ENCODE results near the gene IL22RA1. TPM values are rescaled to one million over a fixed set of nuclear protein-coding genes. Genes with fewer than 3 reads are reported as not detected.

The IL22RA1 gene
- total RNA-seq, 2 experiments from 2014 or later: not detected

- CTCF ChIA-PET: interaction anchor here (3.4 kb wide), 1 partner anchor 16 kb away, joined by 13 read pairs; no protein-coding TSS in a partner anchor
- DNase-seq: no peak
- Mint-ChIP-seq H3K36me3 (ENCODE audit: low read depth) (no peaks in the 10 kb centered on the region), H3K9me3 (ENCODE audit: insufficient read depth) (peaks cover 6% of the 10 kb centered on the region), H3K4me3 (no peak overlapping the region), H3K4me1 (ENCODE audit: low read depth) (peaks cover 7% of the 10 kb centered on the region), H3K27ac (no peak overlapping the region), H3K27me3 (ENCODE audit: low read depth) (peaks cover 26% of the 10 kb centered on the region)
- no peak for ATAC-seq
- POLR2A ChIA-PET: no interaction called here
These were observed 8.6 kb downstream of the IL22RA1 start for GRCh38 chr1:24134376-24134775.

- Mint-ChIP-seq H3K27ac (no peak overlapping the region), H3K4me3 (no peak overlapping the region), H3K4me1 (ENCODE audit: low read depth) (peaks cover 1% of the 10 kb centered on the region), H3K9me3 (ENCODE audit: insufficient read depth) (peaks cover 6% of the 10 kb centered on the region), H3K36me3 (ENCODE audit: low read depth) (no peaks in the 10 kb centered on the region), H3K27me3 (ENCODE audit: low read depth) (peaks cover 27% of the 10 kb centered on the region)
- CTCF ChIA-PET: interaction anchor here (3.4 kb wide), 1 partner anchor 17 kb away, joined by 13 read pairs; no protein-coding TSS in a partner anchor
- no peak for DNase-seq
- ATAC-seq: no peak
- POLR2A ChIA-PET: no interaction called here
These were observed 9.1 kb downstream of the IL22RA1 start for GRCh38 chr1:24133819-24134218.

- no peak overlapping the region for H3K27ac Mint-ChIP-seq
- CTCF ChIA-PET: interaction anchor here (1.0 kb wide), 1 partner anchor 20 kb away, joined by 4 read pairs; no protein-coding TSS in a partner anchor
- H3K27me3 Mint-ChIP-seq (ENCODE audit: low read depth): peaks cover 22% of the 10 kb centered on the region
- no peaks in the 10 kb centered on the region for H3K4me1 Mint-ChIP-seq (ENCODE audit: low read depth)
- H3K9me3 Mint-ChIP-seq (ENCODE audit: insufficient read depth): peaks cover 6% of the 10 kb centered on the region
- POLR2A ChIA-PET: no interaction called here
- DNase-seq (no peak), ATAC-seq (no peak)
- no peaks in the 10 kb centered on the region for H3K36me3 Mint-ChIP-seq (ENCODE audit: low read depth)
- no peak overlapping the region for H3K4me3 Mint-ChIP-seq
These were observed 12.6 kb downstream of the IL22RA1 start for GRCh38 chr1:24130385-24130784.

- CTCF ChIA-PET: no interaction called here
- ATAC-seq: no peak
- Mint-ChIP-seq H3K4me3 (no peak overlapping the region), H3K27ac (no peak overlapping the region), H3K4me1 (ENCODE audit: low read depth) (no peaks in the 10 kb centered on the region), H3K9me3 (ENCODE audit: insufficient read depth) (no peaks in the 10 kb centered on the region), H3K36me3 (ENCODE audit: low read depth) (no peaks in the 10 kb centered on the region), H3K27me3 (ENCODE audit: low read depth) (peaks cover 12% of the 10 kb centered on the region)
- DNase-seq: no peak
- POLR2A ChIA-PET: interaction anchor here (0.6 kb wide), 1 partner anchor 22 kb away, joined by 3 read pairs; no protein-coding TSS in a partner anchor
These were observed 15.1 kb downstream of the IL22RA1 start for GRCh38 chr1:24127801-24128363.

DNA sequence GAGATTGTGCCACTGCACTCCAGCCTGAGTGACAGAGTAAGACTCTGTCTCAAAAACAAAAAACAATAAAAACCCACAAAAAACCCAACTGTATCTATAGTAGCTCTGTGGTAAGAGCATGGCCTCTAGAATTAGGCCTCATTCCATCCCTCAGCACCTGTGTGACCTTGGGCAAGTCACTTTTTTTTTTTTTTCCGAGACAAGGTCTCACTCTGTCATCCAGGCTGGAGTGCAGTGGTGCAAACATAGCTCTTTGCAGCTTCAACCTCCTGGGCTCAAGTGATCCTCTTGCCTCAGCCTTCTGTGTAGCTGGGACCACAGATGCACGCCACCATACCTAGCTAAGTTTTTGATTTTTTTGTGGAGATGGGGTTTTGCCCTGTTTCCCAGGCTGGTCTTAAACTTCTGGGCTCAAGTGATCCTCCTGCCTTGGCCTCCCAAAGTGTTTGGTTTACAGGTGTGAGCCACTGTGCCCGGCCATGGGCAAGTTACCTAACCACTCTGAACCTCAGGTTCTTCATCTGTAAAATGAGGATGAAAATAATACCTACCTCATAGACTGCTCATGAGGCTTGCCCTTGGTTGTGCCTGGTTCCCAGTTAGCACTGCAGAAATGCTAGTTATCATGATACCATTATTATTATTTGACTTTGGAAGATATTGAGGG, 15.7 kb downstream of the IL22RA1 start:
- H3K9me3 Mint-ChIP-seq (ENCODE audit: insufficient read depth): no peaks in the 10 kb centered on the region

GRCh38 chr1:24126672-24127023, 16.3 kb downstream of the IL22RA1 start:
- Mint-ChIP-seq H3K9me3 (ENCODE audit: insufficient read depth) (no peaks in the 10 kb centered on the region), H3K27ac (no peak overlapping the region), H3K4me1 (ENCODE audit: low read depth) (no peaks in the 10 kb centered on the region), H3K27me3 (ENCODE audit: low read depth) (peaks cover 9% of the 10 kb centered on the region), H3K36me3 (ENCODE audit: low read depth) (no peaks in the 10 kb centered on the region), H3K4me3 (no peak overlapping the region)
- ChIA-PET CTCF (interaction anchor here (1.5 to 2.0 kb wide), 2 partner anchors 24 to 56 kb away, joined by 7 to 12 read pairs; no protein-coding TSS in a partner anchor), POLR2A (no interaction called here)
- ATAC-seq (no peak), DNase-seq (no peak)

More for the DNA sequence above, 15.7 kb downstream of the IL22RA1 start:
- Mint-ChIP-seq H3K27me3 (ENCODE audit: low read depth) (peaks cover 9% of the 10 kb centered on the region), H3K36me3 (ENCODE audit: low read depth) (no peaks in the 10 kb centered on the region), H3K4me3 (no peak overlapping the region), H3K4me1 (ENCODE audit: low read depth) (no peaks in the 10 kb centered on the region), H3K27ac (no peak overlapping the region)
- POLR2A ChIA-PET: interaction anchor here (0.6 kb wide), 1 partner anchor 22 kb away, joined by 3 read pairs; no protein-coding TSS in a partner anchor
- ATAC-seq: no peak
- no peak for DNase-seq
- CTCF ChIA-PET: interaction anchor here (1.5 kb wide), 1 partner anchor 56 kb away, joined by 7 read pairs; no protein-coding TSS in a partner anchor

- Mint-ChIP-seq H3K4me3 (no peak overlapping the region), H3K36me3 (ENCODE audit: low read depth) (no peaks in the 10 kb centered on the region), H3K4me1 (ENCODE audit: low read depth) (no peaks in the 10 kb centered on the region), H3K27me3 (ENCODE audit: low read depth) (peaks cover 7% of the 10 kb centered on the region), H3K9me3 (ENCODE audit: insufficient read depth) (no peaks in the 10 kb centered on the region), H3K27ac (no peak overlapping the region)
- ChIA-PET CTCF (interaction anchor here (1.0 to 2.0 kb wide), 3 partner anchors 24 to 265 kb away, joined by 3 to 12 read pairs (median 7); no protein-coding TSS in a partner anchor), POLR2A (interaction anchor here (0.7 kb wide), 1 partner anchor 9 kb away, joined by 5 read pairs; no protein-coding TSS in a partner anchor)
- ATAC-seq: no peak
- DNase-seq: no peak
These were observed 16.8 kb downstream of the IL22RA1 start for GRCh38 chr1:24126018-24126671.

DNA sequence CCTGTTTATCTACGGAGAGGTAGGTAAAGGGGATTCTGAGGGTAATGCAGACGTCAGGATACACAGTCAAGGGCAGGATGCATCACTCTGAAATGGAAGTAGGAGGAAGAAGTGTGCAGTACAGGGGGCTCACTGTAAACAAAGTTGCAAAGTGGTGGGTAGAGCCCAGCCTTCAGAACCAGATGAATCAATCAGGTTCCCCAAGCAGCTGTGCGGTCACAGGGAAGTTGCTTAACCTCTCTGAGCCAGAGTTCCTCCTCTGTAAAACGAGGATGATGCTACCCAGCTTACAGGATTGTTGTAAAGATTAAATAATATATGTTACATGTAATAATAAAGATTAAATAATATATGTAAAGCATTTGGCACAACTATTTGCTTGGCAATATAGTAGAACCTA, 17.5 kb downstream of the IL22RA1 start:
- DNase-seq (no peak), ATAC-seq (no peak)
- Mint-ChIP-seq H3K4me1 (ENCODE audit: low read depth) (no peaks in the 10 kb centered on the region), H3K36me3 (ENCODE audit: low read depth) (no peaks in the 10 kb centered on the region), H3K27ac (no peak overlapping the region), H3K27me3 (ENCODE audit: low read depth) (peaks cover 7% of the 10 kb centered on the region), H3K9me3 (ENCODE audit: insufficient read depth) (no peaks in the 10 kb centered on the region), H3K4me3 (no peak overlapping the region)
- POLR2A ChIA-PET: interaction anchor here (0.7 kb wide), 1 partner anchor 8 kb away, joined by 5 read pairs; no protein-coding TSS in a partner anchor
- CTCF ChIA-PET: interaction anchor here (1.0 to 2.0 kb wide), 3 partner anchors 25 to 266 kb away, joined by 3 to 12 read pairs (median 7); no protein-coding TSS in a partner anchor

- CTCF ChIA-PET: interaction anchor here (2.0 kb wide), 1 partner anchor 25 kb away, joined by 12 read pairs; no protein-coding TSS in a partner anchor
- no peak for DNase-seq
- POLR2A ChIA-PET: no interaction called here
- Mint-ChIP-seq H3K36me3 (ENCODE audit: low read depth) (no peaks in the 10 kb centered on the region), H3K27ac (no peak overlapping the region), H3K4me1 (ENCODE audit: low read depth) (no peaks in the 10 kb centered on the region), H3K9me3 (ENCODE audit: insufficient read depth) (no peaks in the 10 kb centered on the region), H3K27me3 (ENCODE audit: low read depth) (peaks cover 7% of the 10 kb centered on the region), H3K4me3 (no peak overlapping the region)
- no peak for ATAC-seq
These were observed 18.0 kb downstream of the IL22RA1 start for GRCh38 chr1:24124980-24125379.

DNA sequence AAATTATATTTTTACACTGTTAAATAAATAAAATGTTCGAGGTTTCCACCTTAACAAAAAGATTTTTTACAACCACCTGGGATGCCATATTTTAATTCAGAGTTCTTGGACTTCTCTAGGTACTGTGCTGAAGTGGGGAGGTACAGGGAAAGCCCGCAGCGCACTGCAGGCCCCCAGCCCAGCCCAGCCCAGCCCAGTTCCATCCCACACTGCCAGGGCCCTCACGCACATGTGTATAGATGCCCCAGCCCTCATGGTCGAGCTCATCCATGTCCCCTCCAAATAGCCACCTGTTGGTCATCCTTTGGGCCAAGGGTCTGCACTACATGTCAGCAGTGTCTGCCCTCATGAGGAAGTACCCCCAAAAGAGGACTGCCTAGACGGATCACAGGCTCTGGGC, 19.3 kb downstream of the IL22RA1 start:
- no peak for ATAC-seq
- H3K36me3 Mint-ChIP-seq (ENCODE audit: low read depth): no peaks in the 10 kb centered on the region
- ChIA-PET POLR2A (no interaction called here), CTCF (no interaction called here)
- H3K4me3 Mint-ChIP-seq: no peak overlapping the region
- peaks cover 4% of the 10 kb centered on the region for H3K27me3 Mint-ChIP-seq (ENCODE audit: low read depth)
- DNase-seq: no peak
- H3K9me3 Mint-ChIP-seq (ENCODE audit: insufficient read depth): no peaks in the 10 kb centered on the region
- no peak overlapping the region for H3K27ac Mint-ChIP-seq
- no peaks in the 10 kb centered on the region for H3K4me1 Mint-ChIP-seq (ENCODE audit: low read depth)

DNA sequence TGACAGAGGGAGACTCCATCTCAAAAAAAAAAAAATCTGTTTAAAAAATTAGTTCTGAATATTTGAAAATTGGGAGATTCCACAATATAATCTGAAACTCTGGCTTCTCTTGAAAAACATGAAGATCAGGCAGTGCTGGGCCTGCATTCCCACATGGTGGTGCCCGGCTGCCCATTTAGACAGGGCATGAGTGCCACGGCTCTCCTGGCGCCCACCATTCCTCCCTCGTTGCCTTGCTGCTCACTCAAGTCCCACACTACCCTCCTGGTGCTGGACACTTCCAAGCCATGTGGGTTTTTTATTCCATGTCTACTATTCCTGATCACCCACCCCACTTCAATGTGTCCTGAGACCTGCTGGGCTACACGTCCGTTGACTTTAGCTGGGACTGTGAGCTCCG, 20.2 kb downstream of the IL22RA1 start:
- ChIA-PET POLR2A (no interaction called here), CTCF (no interaction called here)
- Mint-ChIP-seq H3K27ac (no peak overlapping the region), H3K27me3 (ENCODE audit: low read depth) (peaks cover 5% of the 10 kb centered on the region), H3K9me3 (ENCODE audit: insufficient read depth) (no peaks in the 10 kb centered on the region), H3K4me1 (ENCODE audit: low read depth) (no peaks in the 10 kb centered on the region), H3K4me3 (no peak overlapping the region), H3K36me3 (ENCODE audit: low read depth) (no peaks in the 10 kb centered on the region)
- DNase-seq (no peak), ATAC-seq (no peak)

DNA sequence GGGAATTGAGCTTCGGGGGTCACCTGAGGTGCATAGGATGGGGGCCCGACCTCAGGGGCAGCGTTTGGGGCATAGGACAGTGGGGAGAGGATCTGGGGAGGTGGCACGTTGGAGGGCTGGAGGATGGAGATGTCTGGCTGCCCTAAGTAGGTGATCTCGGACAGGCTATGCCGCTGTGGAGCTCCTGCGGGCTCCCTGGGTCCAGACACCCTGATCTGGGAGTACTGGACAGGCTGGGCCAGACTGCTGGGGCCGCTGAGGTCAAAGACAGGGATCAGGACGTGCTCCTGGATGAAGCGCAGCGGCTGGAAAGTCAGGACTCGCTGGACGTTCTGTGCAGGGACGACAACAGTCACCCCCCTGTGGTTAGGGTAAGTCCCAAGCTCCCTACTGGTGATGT, 21.5 kb downstream of the IL22RA1 start:
- H3K36me3 Mint-ChIP-seq (ENCODE audit: low read depth): no peaks in the 10 kb centered on the region
- H3K4me1 Mint-ChIP-seq (ENCODE audit: low read depth): no peaks in the 10 kb centered on the region
- H3K9me3 Mint-ChIP-seq (ENCODE audit: insufficient read depth): no peaks in the 10 kb centered on the region
- ChIA-PET POLR2A (interaction anchor here (0.8 kb wide), 1 partner anchor 18 kb away, joined by 3 read pairs; no protein-coding TSS in a partner anchor), CTCF (interaction anchor here (1.6 kb wide), 1 partner anchor 29 kb away, joined by 5 read pairs; no protein-coding TSS in a partner anchor)
- peaks cover 10% of the 10 kb centered on the region for H3K27me3 Mint-ChIP-seq (ENCODE audit: low read depth)
- no peak for ATAC-seq
- H3K27ac Mint-ChIP-seq: no peak overlapping the region
- no peak for DNase-seq
- H3K4me3 Mint-ChIP-seq: no peak overlapping the region
